ENCODE results near the gene ZNF879. TPM values are rescaled to one million over a fixed set of nuclear protein-coding genes. Genes with fewer than 3 reads are reported as not detected.

ZNF879 gene
- total and polyA plus RNA-seq, 2 of the 13 experiments (the other 11 are each of a cell fraction or from before 2014, with no cell fraction given) = 0.83 to 2.8 TPM

DNA sequence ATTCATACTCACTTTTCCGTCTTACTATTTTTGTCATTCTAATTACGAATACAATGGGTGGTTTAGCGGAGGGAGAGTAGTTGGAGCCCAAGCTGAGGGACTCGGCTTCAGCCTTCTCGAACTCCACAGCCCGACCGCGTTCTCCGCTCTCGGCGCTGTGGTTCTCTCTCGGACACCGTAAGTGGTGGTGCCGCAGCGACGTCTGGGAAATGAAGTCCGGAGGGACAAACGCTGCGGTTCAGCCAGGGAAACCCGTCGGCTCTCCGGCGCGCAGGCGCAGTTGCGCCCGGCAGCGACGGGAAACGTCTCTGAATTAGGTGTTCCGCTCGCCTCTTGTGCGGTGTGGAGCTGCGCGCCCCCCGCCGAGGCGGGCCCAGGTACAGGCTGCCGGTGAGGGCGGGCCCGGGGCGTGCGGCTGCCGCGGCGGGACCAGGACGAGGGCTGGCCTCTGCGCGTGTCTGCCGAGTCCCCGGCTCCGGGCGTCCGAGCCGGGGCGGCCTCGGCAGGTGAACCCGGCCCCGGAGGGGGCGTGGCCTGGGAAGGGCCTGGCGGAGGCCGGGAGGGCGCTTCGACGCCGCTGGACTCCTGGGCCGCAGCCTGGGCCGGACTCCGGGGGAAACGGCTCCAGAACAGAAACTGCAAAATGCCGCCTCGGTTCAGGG is at the start of gene ZNF879 (continued):
- TF ChIP-seq GFI1 (CRISPR knock-in tag; IDR thresholded peaks at IDR 0.05; ENCODE audit: borderline replicate concordance) (no peak), ELF4 (CRISPR knock-in tag; IDR thresholded peaks at IDR 0.05; ENCODE audit: borderline replicate concordance) (no peak), KLF12 (CRISPR knock-in tag; IDR thresholded peaks at IDR 0.05; ENCODE audit: borderline replicate concordance) (no peak; the same call in none of the 2 replicates), ZNF607 (CRISPR knock-in tag; IDR thresholded peaks at IDR 0.05; ENCODE audit: borderline replicate concordance) (0 out of 2 replicates have a peak, but pooled peaks have one; percentile 39), ZNF674 (CRISPR knock-in tag; IDR thresholded peaks at IDR 0.05; ENCODE audit: low read depth) (no peak), AKAP8 (CRISPR knock-in tag; IDR thresholded peaks at IDR 0.05) (no peak), GZF1 (CRISPR knock-in tag; IDR thresholded peaks at IDR 0.05) (no peak), ETV5 (CRISPR knock-in tag; IDR thresholded peaks at IDR 0.05; ENCODE audit: borderline replicate concordance) (no peak), THYN1 (CRISPR knock-in tag; IDR thresholded peaks at IDR 0.05; ENCODE audit: borderline replicate concordance, low read depth) (no peak), IRX3 (CRISPR knock-in tag; IDR thresholded peaks at IDR 0.05; ENCODE audit: borderline replicate concordance, low read depth) (peak; percentile 67; the same call in 1 of the 2 replicates), ZFP36L1 (CRISPR knock-in tag; IDR thresholded peaks at IDR 0.05) (no peak), CBX1 (IDR thresholded peaks at IDR 0.05; ENCODE audit: low read depth) (no peak), MAZ (IDR thresholded peaks at IDR 0.05; ENCODE audit: borderline replicate concordance, low read depth, low read length) (0 out of 2 replicates have a peak, but pooled peaks have one; percentile 22), MAZ (CRISPR knock-in tag; IDR thresholded peaks at IDR 0.05; ENCODE audit: low read depth) (no peak), PITX1 (CRISPR knock-in tag; IDR thresholded peaks at IDR 0.05) (no peak; the same call in 1 of the 2 replicates), PAX8 (CRISPR knock-in tag; IDR thresholded peaks at IDR 0.05; ENCODE audit: borderline replicate concordance) (0 out of 2 replicates have a peak, but pooled peaks have one; percentile 32), MIER3 (CRISPR knock-in tag; IDR thresholded peaks at IDR 0.05; ENCODE audit: borderline replicate concordance) (no peak), BCL6 (CRISPR knock-in tag; IDR thresholded peaks at IDR 0.05) (no peak), ZNF234 (CRISPR knock-in tag; conservative IDR thresholded peaks at IDR 0.05) (no peak), ZNF138 (CRISPR knock-in tag; IDR thresholded peaks at IDR 0.05; ENCODE audit: low read depth) (no peak), ZNF263 (CRISPR knock-in tag; IDR thresholded peaks at IDR 0.05) (no peak)
- TF ChIP-seq, protein P1, sequence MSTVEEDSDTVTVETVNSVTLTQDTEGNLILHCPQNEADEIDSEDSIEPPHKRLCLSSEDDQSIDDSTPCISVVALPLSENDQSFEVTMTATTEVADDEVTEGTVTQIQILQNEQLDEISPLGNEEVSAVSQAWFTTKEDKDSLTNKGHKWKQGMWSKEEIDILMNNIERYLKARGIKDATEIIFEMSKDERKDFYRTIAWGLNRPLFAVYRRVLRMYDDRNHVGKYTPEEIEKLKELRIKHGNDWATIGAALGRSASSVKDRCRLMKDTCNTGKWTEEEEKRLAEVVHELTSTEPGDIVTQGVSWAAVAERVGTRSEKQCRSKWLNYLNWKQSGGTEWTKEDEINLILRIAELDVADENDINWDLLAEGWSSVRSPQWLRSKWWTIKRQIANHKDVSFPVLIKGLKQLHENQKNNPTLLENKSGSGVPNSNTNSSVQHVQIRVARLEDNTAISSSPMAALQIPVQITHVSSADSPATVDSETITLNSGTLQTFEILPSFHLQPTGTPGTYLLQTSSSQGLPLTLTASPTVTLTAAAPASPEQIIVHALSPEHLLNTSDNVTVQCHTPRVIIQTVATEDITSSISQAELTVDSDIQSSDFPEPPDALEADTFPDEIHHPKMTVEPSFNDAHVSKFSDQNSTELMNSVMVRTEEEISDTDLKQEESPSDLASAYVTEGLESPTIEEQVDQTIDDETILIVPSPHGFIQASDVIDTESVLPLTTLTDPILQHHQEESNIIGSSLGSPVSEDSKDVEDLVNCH (CRISPR knock-in tag; IDR thresholded peaks at IDR 0.05) = no peak
- TF ChIP-seq, protein P2, sequence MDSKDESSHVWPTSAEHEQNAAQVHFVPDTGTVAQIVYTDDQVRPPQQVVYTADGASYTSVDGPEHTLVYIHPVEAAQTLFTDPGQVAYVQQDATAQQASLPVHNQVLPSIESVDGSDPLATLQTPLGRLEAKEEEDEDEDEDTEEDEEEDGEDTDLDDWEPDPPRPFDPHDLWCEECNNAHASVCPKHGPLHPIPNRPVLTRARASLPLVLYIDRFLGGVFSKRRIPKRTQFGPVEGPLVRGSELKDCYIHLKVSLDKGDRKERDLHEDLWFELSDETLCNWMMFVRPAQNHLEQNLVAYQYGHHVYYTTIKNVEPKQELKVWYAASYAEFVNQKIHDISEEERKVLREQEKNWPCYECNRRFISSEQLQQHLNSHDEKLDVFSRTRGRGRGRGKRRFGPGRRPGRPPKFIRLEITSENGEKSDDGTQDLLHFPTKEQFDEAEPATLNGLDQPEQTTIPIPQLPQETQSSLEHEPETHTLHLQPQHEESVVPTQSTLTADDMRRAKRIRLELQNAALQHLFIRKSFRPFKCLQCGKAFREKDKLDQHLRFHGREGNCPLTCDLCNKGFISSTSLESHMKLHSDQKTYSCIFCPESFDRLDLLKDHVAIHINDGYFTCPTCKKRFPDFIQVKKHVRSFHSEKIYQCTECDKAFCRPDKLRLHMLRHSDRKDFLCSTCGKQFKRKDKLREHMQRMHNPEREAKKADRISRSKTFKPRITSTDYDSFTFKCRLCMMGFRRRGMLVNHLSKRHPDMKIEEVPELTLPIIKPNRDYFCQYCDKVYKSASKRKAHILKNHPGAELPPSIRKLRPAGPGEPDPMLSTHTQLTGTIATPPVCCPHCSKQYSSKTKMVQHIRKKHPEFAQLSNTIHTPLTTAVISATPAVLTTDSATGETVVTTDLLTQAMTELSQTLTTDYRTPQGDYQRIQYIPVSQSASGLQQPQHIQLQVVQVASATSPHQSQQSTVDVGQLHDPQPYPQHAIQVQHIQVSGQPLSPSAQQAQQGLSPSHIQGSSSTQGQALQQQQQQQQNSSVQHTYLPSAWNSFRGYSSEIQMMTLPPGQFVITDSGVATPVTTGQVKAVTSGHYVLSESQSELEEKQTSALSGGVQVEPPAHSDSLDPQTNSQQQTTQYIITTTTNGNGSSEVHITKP (CRISPR knock-in tag; IDR thresholded peaks at IDR 0.05; ENCODE audit: low read depth) = no peak
- TF ChIP-seq, protein P3, sequence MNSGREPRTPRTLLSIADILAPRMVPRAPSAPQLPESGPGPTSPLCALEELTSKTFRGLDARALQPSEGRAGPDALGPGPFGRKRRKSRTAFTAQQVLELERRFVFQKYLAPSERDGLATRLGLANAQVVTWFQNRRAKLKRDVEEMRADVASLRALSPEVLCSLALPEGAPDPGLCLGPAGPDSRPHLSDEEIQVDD (CRISPR knock-in tag; IDR thresholded peaks at IDR 0.05; ENCODE audit: borderline replicate concordance) = peak; percentile 37; the same call in 1 of the 2 replicates
